IMR-90 (cell line): Measurements from ENCODE around the gene SLX4.

ENCODE experiments used
- BHLHE40 ChIP-seq: fragments of 150-350 bp; IDR thresholded peaks from 2 replicates; pipeline ENCODE4 v1.6.1; 2016; ENCODE audit warnings: mild to moderate bottlenecking, low read depth, low read length
- CHD1 ChIP-seq: IDR thresholded peaks from 2 replicates; pipeline ENCODE4 v1.6.1; 2012; ENCODE audit warnings: low read depth, low read length, improper control_type of control experiment
- CTCF ChIP-seq: conservative IDR thresholded peaks from 2 replicates; pipeline ENCODE4 v1.5.1; 2012; ENCODE audit warnings: mild to moderate bottlenecking, low read depth, low read length, improper control_type of control experiment
- ELK1 ChIP-seq: fragments of 150-350 bp; IDR thresholded peaks from 2 replicates; pipeline ENCODE4 v1.6.1; 2016; ENCODE audit warnings: low read depth, mild to moderate bottlenecking, low read length, moderate library complexity, borderline replicate concordance
- FOS ChIP-seq: fragments of 150-350 bp; IDR thresholded peaks from 2 replicates; pipeline ENCODE4 v1.6.1; 2016; ENCODE audit warnings: low read depth, low read length
- MAFK ChIP-seq: IDR thresholded peaks from 2 replicates; pipeline ENCODE4 v1.6.1; 2012; ENCODE audit warnings: low read depth, low read length, improper control_type of control experiment
- MAZ ChIP-seq: IDR thresholded peaks from 2 replicates; pipeline ENCODE4 v1.6.1; 2012; ENCODE audit warnings: low read depth, mild to moderate bottlenecking, low read length, improper control_type of control experiment, moderate library complexity, borderline replicate concordance
- MXI1 ChIP-seq: IDR thresholded peaks from 2 replicates; pipeline ENCODE4 v1.6.1; 2012; ENCODE audit warnings: low read depth, mild to moderate bottlenecking, low read length, moderate library complexity, borderline replicate concordance
- NFE2L2 ChIP-seq: fragments of 150-350 bp; IDR thresholded peaks from 2 replicates; pipeline ENCODE4 v1.6.1; 2016; ENCODE audit warnings: low read depth, mild to moderate bottlenecking, low read length
- POLR2A ChIP-seq: IDR thresholded peaks from 2 replicates; pipeline ENCODE4 v1.6.1; 2012; ENCODE audit warnings: mild to moderate bottlenecking, low read depth, low read length
- RAD21 ChIP-seq: IDR thresholded peaks from 2 replicates; pipeline ENCODE4 v1.6.1; 2012; ENCODE audit warnings: low read length, improper control_type of control experiment
- RFX5 ChIP-seq: IDR thresholded peaks from 2 replicates; pipeline ENCODE4 v1.8.0; 2012; ENCODE audit warnings: low read depth, mild to moderate bottlenecking, low read length, moderate library complexity
- SMC3 ChIP-seq: fragments of 150-350 bp; IDR thresholded peaks from 2 replicates; pipeline ENCODE4 v1.6.1; 2016; ENCODE audit warnings: low read depth, mild to moderate bottlenecking, antibody characterized with exemption, low read length, moderate library complexity
- TF ChIP-seq, protein P1 (sequence below): fragments of 150-350 bp; IDR thresholded peaks from 2 replicates; pipeline ENCODE4 v1.6.1; 2017; ENCODE audit warnings: mild to moderate bottlenecking, antibody characterized with exemption, low read length, low read depth

GRCh38 chr16:3594316-3595109 lies 16.9 kb downstream of the SLX4 start:
- TF ChIP-seq CTCF (no peak), POLR2A (no peak), RFX5 (no peak), ELK1 (no peak), BHLHE40 (no peak), FOS (no peak), CHD1 (no peak), MAFK (no peak), SMC3 (no peak), RAD21 (no peak), MXI1 (no peak), MAZ (no peak), NFE2L2 (no peak)
- TF ChIP-seq, protein P1, sequence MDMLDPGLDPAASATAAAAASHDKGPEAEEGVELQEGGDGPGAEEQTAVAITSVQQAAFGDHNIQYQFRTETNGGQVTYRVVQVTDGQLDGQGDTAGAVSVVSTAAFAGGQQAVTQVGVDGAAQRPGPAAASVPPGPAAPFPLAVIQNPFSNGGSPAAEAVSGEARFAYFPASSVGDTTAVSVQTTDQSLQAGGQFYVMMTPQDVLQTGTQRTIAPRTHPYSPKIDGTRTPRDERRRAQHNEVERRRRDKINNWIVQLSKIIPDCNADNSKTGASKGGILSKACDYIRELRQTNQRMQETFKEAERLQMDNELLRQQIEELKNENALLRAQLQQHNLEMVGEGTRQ = no peak
